GM18499 (cell line): ENCODE data around the gene EEF2K.
A peak's percentile ranks its signal among the peaks of the same experiment; 100 is the strongest.
"Not testable (repeated sequence)": the region's sequence is repeated elsewhere in the genome, so short reads cannot be mapped to it uniquely, and the experiment has no call there.

Experiments
- ATAC-seq: cut with Tn5 transposase; IDR thresholded peaks from one replicate; pipeline ENCODE4 v1.9.1; 2021; ENCODE audit warnings: moderate number of reproducible peaks; ENCODE audit not compliant: insufficient read depth, unreplicated experiment

Gene EEF2K

GRCh38 chr16:22284637-22285036 is 78.6 kb downstream of the EEF2K start:
- no peak for ATAC-seq

DNA sequence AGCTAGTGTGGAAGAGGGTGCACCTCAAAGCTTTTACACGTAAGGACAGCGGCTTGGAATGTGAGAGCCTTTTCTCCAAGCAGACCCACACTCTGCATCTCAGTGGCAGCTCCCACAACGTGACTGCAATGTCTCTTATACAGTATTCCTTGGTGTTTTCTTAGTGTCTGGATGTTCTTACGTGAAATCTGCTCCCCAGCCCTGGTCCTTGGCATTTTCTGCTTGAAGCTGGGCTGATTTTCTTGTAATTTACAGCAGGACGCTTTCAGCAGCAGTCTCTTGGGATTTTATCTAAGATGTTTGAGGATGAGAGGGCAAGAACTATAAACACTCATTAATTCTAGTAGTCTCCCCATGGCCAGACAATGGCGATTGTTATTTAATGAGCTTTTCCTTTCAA is 79.0 kb downstream of the EEF2K start:
- ATAC-seq = no peak

GRCh38 chr16:22291020-22291419 is 84.9 kb downstream of the EEF2K start:
- no peak for ATAC-seq

- no peak for ATAC-seq
These were observed 85.8 kb downstream of the EEF2K start for GRCh38 chr16:22291860-22292318.

DNA sequence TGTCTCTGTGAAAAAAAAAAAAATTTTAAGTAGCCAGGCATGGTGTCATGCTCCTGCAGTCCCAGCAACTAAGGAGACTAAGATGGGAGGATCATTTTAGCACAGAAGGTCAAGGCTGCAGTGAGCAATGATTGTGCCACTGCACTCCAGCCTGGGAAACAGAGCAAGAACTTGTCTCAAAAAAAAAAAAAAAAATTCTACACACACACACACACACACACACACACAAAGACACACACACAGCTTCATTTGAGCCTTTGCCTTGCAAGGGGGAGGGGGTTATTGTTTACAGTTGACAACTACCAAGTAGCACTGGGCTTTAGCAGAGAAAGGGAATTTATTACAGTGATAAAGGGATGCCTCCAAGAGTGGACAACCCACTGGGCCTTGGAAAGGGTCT is 86.2 kb downstream of the EEF2K start:
- ATAC-seq = no peak

DNA sequence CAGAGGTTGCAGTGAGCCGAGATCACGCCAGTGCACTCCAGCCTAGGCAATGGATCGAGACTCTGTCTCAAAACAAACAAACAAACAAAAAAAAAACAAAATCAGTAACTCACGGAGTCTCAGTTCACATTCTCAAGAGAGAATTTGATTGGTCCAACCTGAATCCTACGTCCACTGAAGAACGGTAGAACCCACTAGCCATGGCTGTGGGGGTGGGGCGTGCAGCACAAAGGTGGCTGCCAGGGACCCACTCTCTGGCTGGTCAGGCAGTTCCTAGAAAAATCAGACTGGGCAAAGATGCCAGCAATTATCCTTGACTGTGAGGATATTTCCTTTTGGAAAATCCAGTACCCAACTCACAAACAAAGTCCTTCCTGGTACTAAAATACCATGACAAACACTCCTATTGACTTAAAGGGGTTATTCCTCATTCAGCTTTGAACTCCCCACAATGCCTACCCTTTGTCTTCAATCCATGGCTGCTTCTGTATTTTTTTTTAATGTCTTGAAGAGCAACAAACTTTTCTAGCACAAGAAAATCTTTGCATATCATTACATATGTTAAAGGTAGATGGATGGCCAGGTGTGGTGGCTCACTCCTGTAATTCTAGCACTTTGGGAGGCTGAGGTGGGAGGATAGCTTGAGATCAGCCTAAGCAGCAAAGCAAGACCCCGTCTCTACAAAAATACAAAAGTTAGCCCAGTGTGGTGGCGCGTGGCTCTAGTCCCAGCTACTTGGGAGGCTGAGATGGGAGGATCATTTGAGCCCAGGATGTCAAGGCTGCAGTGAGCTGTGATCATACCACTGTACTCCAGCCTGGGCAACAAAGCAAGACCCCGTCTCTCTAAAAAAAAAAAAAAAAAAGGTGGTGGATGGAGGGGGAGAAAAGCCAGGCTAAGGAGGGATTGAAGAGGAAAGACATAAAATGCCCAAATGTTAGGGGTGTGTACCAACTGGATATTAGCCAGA is 87.3 kb downstream of the EEF2K start:
- no peak for ATAC-seq

GRCh38 chr16:22296225-22297113 is 90.4 kb downstream of the EEF2K start:
- no peak for ATAC-seq

DNA sequence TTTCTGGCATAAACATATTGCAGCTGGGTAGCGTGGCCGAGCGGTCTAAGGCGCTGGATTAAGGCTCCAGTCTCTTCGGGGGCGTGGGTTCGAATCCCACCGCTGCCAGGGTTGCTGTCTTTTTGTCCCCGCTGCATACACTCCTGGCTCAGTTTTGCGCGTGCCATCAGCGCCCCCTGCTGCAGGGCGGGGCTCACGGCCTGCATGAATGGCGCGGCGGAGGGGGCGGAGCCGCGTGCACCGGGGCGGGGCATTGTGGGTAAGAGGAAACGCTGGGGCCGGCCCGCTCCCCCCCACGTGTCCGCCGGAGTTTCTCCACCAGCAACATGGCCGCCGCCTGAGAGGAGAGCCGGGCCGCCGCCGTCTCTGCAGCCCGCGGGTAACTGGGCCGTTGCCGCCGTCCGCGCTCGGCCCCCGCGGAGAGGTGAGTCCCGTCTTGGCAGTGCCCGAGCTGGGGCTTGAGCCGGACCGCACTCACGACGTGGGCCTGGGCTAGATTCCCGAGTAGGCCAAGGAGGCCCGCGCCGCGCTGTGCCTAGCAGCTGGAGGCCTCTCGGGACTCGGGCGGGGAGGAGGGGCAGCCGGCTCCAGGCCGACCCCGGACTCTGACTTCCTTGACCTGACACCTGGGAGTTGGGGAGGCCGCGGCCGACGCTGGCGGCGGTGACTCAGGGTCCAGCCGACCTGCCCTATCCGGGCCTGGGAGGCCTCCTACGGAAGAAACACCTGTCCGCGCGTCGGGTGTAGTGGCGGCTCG is 91.2 kb downstream of the EEF2K start, which contains the start of gene POLR3E:
Gene POLR3E, plus strand, starts transcription at position 296 of the 757 bp plus-strand sequence. CDS start 5,560 bp downstream, outside the sequence.
- ATAC-seq = peak; percentile 57

- ATAC-seq = no peak
These were observed 92.0 kb downstream of the EEF2K start for GRCh38 chr16:22297871-22298733.

- ATAC-seq = no peak
These were observed 93.0 kb downstream of the EEF2K start for GRCh38 chr16:22299036-22299435.

DNA sequence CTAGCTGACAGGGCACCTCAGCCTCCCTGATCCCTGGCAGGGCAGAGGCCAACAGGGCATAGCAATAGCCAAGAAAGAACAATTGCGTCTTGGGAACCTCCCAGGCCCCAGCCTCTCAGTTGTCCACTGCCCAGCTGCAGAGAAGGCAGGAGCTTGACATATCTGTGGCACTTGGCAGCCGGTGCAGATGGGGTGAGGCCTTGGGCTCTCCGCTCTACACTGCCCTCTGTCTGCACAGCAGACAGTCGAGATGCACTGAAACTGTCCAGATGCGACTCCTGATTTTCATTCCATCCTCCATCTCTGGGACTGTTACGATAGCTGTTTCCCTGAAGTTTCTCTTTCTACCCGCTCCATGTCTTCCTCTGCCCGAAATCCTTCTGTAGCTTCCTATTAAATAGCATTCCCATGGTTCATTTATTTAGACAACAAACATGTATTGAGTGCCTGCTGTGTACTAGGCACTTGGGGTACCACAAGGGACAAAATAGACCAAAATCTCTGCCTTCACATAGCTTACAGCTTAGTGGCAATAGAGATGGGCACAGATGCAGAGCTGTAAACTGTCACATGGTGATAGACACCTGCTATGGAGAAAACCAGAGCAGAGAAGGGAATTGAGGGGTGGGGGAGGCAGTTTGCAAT is 94.5 kb downstream of the EEF2K start:
- no peak for ATAC-seq

DNA sequence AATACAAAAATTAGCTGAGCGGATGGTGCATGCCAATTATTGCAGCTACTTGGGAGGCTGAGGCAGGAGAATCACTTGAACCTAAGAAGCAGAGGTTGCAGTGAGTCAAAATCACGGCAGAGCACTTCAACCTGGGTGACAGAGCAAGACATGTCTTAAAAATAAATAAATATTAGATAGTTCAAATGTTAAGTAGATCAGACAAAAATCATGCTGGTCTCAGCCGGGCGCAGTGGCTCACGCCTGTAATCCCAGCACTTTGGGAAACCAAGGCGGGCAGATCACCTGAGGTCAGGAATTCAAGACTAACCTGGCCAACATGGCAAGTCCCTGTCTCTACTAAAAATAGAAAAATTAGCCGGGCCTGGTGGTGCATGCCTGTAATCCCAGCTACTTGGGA is 95.3 kb downstream of the EEF2K start:
- ATAC-seq = not testable (repeated sequence)

GRCh38 chr16:22302776-22303363 is 96.8 kb downstream of the EEF2K start:
- no peak for ATAC-seq

DNA sequence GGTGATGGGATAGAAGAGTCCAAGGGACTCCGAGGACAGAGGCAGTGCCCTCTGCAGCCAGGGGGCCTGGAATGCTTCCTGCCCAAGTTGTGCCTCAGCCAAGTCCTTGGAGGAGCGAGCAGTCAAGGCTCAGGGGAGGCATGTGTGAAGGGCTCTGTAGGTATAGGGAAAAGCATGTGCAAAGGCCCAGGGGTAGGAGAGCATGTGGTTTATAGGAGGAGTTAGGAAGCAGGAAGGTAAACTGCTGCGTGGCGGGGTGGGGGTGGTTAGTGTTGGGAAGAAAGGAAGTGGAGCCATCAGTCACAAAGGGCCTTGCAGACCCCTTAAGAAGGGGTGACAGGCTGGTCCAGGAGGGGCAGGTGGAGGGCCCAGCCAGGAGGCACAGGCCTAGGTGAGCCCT is 98.3 kb downstream of the EEF2K start:
- ATAC-seq = no peak

DNA sequence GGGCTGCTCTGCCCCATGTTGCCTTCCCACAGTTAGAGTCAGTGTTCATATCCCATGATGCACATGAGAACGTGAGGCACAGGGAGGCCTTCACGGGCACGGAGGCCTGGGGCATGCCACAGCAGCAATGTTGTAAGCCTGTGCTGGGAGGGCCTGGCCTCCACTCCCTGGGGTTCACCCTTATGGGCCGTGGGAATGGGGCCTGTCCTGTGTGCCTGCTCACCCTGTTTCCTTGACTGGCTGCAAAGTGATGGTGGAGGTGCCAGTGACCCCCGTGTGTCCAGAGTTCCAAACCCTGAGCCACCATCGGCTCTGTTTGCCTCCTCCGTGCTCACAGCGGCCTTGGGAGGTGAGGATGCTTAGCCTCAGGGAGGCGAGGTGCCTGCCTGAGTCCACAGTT is 100.7 kb downstream of the EEF2K start:
- ATAC-seq = no peak

GRCh38 chr16:22307838-22308237 is 101.8 kb downstream of the EEF2K start:
- ATAC-seq = no peak

DNA sequence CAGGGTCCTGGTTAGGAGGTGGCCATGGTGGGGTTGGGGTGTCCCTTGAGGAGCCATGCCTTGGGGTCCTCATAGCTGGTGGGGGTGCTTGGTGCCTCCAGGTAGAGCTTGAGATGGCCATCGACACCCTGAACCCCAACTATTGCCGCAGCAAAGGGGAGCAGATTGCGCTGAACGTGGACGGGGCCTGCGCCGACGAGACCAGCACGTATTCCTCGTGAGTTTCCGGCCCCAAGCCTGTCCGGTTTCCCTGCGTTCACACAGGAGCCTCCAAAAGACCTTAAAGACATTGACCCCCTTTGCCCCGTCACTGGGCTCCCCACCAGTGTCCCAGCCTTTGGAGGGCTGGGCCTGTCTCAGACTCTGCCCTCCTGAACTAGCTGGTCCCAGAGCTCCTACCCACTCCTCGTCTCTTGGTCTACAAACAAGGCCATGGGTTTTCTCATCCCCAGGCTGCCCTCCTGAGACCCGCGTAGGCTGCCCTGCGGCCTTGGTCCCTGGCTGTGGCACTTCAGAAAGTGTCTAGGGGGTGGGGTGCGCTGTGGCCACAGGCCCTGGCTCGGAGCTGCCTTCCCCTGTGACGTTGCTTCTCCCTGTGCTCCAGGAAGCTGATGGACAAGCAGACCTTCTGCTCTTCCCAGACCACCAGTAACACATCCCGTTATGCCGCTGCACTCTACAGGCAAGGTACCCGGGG is 102.9 kb downstream of the EEF2K start:
- ATAC-seq = no peak

- no peak for ATAC-seq
These were observed 105.4 kb downstream of the EEF2K start for GRCh38 chr16:22311520-22311919.
